Vagina (tissue), 2 donors: Measurements from ENCODE around the gene FRMD4A.

ENCODE experiments used
- CTCF ChIP-seq, 3 experiments: fragments of 450-650 bp in 2 of 3; fragments of 200-600 bp in 1 of 3; sonication (generic) in 1 of 3; IDR thresholded peaks; one replicate each; pipeline ENCODE4 v1.5.1; 2017 to 2019; ENCODE audit warnings: antibody characterized with exemption in 3 of 3, mild to moderate bottlenecking in 2 of 3, moderate library complexity in 2 of 3
- POLR2A ChIP-seq, 2 donors: fragments of 450-650 bp; IDR thresholded peaks; one replicate each; pipeline ENCODE4 v1.6.1; 2017; ENCODE audit warnings: antibody characterized with exemption in 2 of 2, mild to moderate bottlenecking in 2 of 2, moderate library complexity in 2 of 2
- POLR2AphosphoS5 ChIP-seq, 2 donors: sonication (generic); formaldehyde crosslinking; IDR thresholded peaks; one replicate each; pipeline ENCODE4 v1.9.0; 2017; ENCODE audit warnings: antibody characterized with exemption in 2 of 2, mild to moderate bottlenecking in 2 of 2, low read depth in 1 of 2; ENCODE audit not compliant: insufficient read depth in 1 of 2

GRCh38 chr10:13873196-13873595 is 457.5 kb downstream of the FRMD4A start:
- no peak for TF ChIP-seq POLR2A (IDR thresholded peaks at IDR 0.05)
- no peak for TF ChIP-seq CTCF (IDR thresholded peaks at IDR 0.05)
- TF ChIP-seq POLR2AphosphoS5 (IDR thresholded peaks at IDR 0.05; ENCODE audit: insufficient read depth in 1 of 2, low read depth in 1 of 2), result no peak
